ENCODE results near the gene ITPR2.

- TF ChIP-seq CTCF (conservative IDR thresholded peaks at IDR 0.05; ENCODE audit: low read length) = no peak
- no peak for TF ChIP-seq EZH2phosphoT487 (IDR thresholded peaks at IDR 0.05; ENCODE audit: borderline replicate concordance)
Observed at GRCh38 chr12:26828280-26829073, 4.5 kb downstream of the ITPR2 start.

Data from Loucy (cell line).